ENCODE measurements around the gene FGA.

DNA sequence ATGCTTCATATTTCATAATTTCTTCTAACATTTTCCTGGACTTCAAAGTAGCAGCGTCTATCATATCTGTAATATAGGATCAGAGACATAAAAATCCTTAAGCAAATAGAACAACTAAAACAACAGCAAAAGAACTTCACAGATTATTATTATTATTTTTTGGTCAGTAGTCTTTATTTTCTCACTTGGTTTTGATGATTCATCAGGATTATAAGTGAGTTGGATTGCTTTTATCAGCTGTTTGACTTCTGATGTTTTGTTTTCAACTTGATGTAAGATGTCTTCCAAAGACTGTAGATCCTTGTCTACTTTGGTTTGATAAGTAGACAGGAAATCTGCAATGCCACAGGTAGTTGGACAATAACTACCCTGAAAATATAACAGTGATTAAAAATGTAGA, 21.3 kb upstream of the FGA start:
- TF ChIP-seq EP300 (IDR thresholded peaks at IDR 0.05; ENCODE audit: borderline replicate concordance in 1 of 2, control insufficient read depth in 1 of 2, low read depth in 2 of 2, low read length in 2 of 2) (no peak), TAF1 (IDR thresholded peaks at IDR 0.05; ENCODE audit: borderline replicate concordance, low read depth, low read length) (no peak), CTCF (IDR thresholded peaks at IDR 0.05 in 2 of 3, conservative IDR thresholded peaks at IDR 0.05 in 1 of 3; ENCODE audit: control insufficient read depth in 2 of 3, extremely low read depth in 1 of 3, insufficient read depth in 1 of 3, low read depth in 3 of 3, low read length in 3 of 3) (no peak), NBN (IDR thresholded peaks at IDR 0.05) (no peak), GABPA (IDR thresholded peaks at IDR 0.05; ENCODE audit: low read depth) (no peak), ATF7 (IDR thresholded peaks at IDR 0.05; ENCODE audit: low read depth) (no peak), RELA (IDR thresholded peaks at IDR 0.05; ENCODE audit: borderline replicate concordance, partially characterized antibody) (no peak), TCF12 (IDR thresholded peaks at IDR 0.05; ENCODE audit: low read depth, low read length) (no peak)
- TF ChIP-seq, protein P1, sequence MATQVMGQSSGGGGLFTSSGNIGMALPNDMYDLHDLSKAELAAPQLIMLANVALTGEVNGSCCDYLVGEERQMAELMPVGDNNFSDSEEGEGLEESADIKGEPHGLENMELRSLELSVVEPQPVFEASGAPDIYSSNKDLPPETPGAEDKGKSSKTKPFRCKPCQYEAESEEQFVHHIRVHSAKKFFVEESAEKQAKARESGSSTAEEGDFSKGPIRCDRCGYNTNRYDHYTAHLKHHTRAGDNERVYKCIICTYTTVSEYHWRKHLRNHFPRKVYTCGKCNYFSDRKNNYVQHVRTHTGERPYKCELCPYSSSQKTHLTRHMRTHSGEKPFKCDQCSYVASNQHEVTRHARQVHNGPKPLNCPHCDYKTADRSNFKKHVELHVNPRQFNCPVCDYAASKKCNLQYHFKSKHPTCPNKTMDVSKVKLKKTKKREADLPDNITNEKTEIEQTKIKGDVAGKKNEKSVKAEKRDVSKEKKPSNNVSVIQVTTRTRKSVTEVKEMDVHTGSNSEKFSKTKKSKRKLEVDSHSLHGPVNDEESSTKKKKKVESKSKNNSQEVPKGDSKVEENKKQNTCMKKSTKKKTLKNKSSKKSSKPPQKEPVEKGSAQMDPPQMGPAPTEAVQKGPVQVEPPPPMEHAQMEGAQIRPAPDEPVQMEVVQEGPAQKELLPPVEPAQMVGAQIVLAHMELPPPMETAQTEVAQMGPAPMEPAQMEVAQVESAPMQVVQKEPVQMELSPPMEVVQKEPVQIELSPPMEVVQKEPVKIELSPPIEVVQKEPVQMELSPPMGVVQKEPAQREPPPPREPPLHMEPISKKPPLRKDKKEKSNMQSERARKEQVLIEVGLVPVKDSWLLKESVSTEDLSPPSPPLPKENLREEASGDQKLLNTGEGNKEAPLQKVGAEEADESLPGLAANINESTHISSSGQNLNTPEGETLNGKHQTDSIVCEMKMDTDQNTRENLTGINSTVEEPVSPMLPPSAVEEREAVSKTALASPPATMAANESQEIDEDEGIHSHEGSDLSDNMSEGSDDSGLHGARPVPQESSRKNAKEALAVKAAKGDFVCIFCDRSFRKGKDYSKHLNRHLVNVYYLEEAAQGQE (IDR thresholded peaks at IDR 0.05; ENCODE audit: low read depth, low read length) = no peak

Measured in GM12878 (cell line).